WTC11 (cell line): ENCODE data around the gene KCNMA1.

Source experiments
- CTCF ChIP-seq: fragments of 200-600 bp; IDR thresholded peaks from 2 replicates; pipeline ENCODE4 v1.8.0; 2022; ENCODE audit warnings: antibody characterized with exemption
- MYBL2 ChIP-seq: sonication (generic); formaldehyde crosslinking; IDR thresholded peaks from 2 replicates; pipeline ENCODE4 v1.8.1; 2023; ENCODE audit warnings: mild to moderate bottlenecking, moderate library complexity, missing genetic modification reagents
- NR3C1 ChIP-seq: sonication (generic); formaldehyde crosslinking; conservative IDR thresholded peaks from 2 replicates; pipeline ENCODE4 v1.8.1; 2023; ENCODE audit warnings: low read depth, mild to moderate bottlenecking, missing genetic modification reagents
- PRDM15 ChIP-seq: sonication (generic); formaldehyde crosslinking; IDR thresholded peaks from 2 replicates; pipeline ENCODE4 v1.8.0; 2022; ENCODE audit warnings: missing genetic modification reagents
- STAT6 ChIP-seq: sonication (generic); formaldehyde crosslinking; conservative IDR thresholded peaks from 2 replicates; pipeline ENCODE4 v1.8.1; 2023; ENCODE audit warnings: mild to moderate bottlenecking, low read depth, missing genetic modification reagents, moderate library complexity
- ZNF121 ChIP-seq: sonication (generic); formaldehyde crosslinking; IDR thresholded peaks from 2 replicates; pipeline ENCODE4 v1.8.0; 2023; ENCODE audit warnings: missing genetic modification reagents
- TF ChIP-seq, protein P1 (sequence below): sonication (generic); formaldehyde crosslinking; conservative IDR thresholded peaks from 2 replicates; pipeline ENCODE4 v1.8.1; 2022; ENCODE audit warnings: mild to moderate bottlenecking, missing genetic modification reagents
- TF ChIP-seq, protein P2 (sequence below): sonication (generic); formaldehyde crosslinking; IDR thresholded peaks from 2 replicates; pipeline ENCODE4 v1.8.1; 2023; ENCODE audit warnings: mild to moderate bottlenecking, missing genetic modification reagents, moderate library complexity
- TF ChIP-seq, protein P3 (sequence below): fragments of 250-450 bp; sonication (Bioruptor Pico); conservative IDR thresholded peaks from 2 replicates; pipeline ENCODE4 v1.9.0; 2021; ENCODE audit warnings: mild to moderate bottlenecking

GRCh38 chr10:76973091-76974016 is 664.3 kb downstream of the KCNMA1 start:
- TF ChIP-seq NR3C1 (no peak), CTCF (no peak), PRDM15 (CRISPR knock-in tag) (no peak), MYBL2 (CRISPR knock-in tag) (no peak), STAT6 (no peak), ZNF121 (no peak)
- TF ChIP-seq, protein P1, sequence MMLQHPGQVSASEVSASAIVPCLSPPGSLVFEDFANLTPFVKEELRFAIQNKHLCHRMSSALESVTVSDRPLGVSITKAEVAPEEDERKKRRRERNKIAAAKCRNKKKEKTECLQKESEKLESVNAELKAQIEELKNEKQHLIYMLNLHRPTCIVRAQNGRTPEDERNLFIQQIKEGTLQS (CRISPR knock-in tag): no peak
- TF ChIP-seq, protein P2, sequence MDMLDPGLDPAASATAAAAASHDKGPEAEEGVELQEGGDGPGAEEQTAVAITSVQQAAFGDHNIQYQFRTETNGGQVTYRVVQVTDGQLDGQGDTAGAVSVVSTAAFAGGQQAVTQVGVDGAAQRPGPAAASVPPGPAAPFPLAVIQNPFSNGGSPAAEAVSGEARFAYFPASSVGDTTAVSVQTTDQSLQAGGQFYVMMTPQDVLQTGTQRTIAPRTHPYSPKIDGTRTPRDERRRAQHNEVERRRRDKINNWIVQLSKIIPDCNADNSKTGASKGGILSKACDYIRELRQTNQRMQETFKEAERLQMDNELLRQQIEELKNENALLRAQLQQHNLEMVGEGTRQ (CRISPR knock-in tag): no peak
- TF ChIP-seq, protein P3, sequence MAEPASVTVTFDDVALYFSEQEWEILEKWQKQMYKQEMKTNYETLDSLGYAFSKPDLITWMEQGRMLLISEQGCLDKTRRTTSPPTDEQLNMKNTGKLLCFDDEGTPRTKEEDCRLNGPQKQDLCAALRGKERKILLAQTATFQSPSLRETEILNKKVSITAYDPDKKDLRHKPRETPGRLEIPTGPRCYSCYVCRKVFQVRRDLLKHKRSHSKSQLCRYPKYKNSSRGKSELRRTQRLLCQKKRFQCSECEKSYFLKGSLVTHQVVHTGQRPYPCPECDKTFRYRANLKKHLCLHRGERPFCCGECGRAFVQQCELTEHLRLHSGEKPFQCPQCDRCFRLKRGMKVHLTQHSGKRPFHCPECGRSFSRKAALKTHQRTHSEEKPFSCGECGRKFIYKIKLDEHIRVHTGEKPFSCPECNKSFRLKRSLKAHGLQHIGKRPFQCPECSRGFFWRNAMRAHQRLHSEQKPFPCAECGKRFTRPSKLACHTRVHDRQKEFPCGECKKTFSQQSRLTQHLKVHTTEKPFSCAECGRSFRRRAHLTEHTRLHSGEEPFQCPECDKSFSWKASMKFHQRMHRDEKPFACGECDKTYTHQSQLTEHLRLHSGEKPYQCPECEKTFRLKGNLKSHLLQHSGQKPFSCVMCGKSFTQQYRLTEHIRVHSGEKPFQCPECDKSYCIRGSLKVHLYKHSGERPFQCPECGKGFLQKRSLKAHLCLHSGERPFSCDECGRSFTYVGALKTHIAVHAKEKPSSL (CRISPR knock-in tag): no peak
